HG03442 (cell line): ENCODE measurements around the gene SEMA6D.

Source experiments
- ATAC-seq: cut with Tn5 transposase; IDR thresholded peaks from one replicate; pipeline ENCODE4 v1.9.1; 2021; ENCODE audit warnings: mild to moderate bottlenecking, moderate library complexity; ENCODE audit not compliant: unreplicated experiment

The SEMA6D gene

DNA sequence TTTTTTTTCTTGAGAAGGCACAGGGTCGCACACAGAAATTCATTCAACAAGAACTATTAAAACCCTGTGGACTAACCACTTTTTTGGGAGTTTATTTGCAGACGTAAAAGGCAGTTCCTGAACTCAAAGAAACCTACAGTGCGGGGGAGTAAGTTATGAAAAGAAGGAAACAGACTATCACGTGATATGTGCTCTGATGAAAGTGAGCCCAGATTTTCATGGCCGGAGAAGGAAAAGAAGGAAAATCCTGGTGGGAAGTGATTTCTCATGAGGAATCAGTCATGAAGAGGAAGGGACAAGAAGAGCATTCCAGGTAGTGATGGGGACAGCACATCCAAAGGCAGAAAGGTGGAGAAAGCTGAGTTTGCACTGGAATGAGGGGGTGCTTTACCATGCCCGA lies 26.1 kb downstream of the SEMA6D start:
- no peak for ATAC-seq

DNA sequence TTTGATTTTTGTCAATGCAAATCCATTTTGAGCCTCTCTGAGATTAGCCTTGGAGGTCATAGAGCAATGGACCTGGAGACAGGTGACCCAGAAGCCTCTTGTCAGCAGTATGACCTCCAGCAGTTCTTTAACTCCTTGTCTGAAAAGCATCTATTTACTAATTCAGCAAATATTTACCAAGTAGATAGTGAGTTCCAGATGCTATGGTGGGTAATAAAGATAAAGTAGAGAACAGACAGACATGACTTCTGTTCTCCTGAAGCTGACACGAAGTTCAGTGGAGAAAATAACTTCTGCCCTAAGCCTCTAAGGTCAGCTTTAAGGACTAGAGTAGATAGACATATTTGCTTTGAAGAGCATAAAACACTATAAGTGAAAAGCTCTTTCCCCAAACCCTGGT lies 26.6 kb downstream of the SEMA6D start:
- ATAC-seq: no peak

DNA sequence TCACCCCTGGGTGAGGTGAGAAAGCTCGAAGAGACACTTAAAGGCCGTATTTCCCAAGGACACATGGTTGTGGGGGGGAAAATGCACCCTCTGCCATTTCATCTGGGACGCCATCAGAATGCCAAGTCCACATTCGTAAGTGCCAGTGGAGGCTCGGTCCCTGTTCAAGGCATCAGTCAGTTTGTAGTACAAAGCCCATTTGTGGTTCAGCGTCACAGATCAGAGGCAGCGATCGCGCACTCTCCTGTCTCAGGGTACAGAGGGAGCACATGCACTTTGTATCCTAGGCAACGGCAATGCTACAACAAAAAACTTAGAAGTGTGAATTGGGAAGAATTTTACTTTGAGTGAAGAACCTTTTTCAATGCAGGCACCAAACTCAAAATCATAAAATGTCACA lies 27.2 kb downstream of the SEMA6D start:
- ATAC-seq: no peak

DNA sequence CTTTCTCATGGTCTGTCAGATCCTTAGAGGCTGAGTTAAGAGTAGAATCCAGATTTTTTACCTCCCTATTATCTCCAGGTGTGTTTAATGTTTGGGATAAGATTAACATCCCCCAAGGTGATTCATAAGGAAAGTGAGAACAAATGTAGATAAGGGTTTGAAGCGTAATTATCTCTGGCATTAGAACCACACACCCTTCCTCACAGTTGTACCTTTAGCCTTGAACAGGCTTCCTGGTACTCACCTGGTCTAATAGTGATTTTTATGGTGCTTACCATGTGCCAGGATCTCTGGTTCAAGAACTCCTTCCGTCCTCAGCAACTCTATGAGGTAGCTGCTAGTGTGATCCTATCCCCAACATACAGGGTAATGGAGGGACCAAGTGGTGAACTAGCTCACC lies 27.7 kb downstream of the SEMA6D start:
- ATAC-seq: no peak

DNA sequence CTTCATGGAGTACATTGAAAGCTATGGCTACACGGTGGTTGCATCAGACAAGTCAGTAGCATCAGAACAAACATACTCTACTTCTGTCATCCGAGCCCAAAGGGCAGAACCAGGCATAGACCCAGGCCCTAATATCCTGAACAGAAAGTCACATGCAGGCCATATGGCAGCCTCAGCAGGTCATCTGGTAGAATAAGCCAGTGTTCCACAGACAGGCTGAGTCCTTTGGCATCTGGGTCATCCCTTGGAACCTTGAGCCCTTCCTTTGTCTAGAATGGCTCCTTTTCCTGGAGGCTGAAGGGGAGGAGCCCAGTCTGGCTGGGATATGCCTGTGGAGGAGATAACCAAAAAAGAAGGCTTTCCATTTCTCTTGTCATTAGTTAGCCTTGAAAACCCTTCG lies 29.2 kb downstream of the SEMA6D start:
- ATAC-seq: no peak

DNA sequence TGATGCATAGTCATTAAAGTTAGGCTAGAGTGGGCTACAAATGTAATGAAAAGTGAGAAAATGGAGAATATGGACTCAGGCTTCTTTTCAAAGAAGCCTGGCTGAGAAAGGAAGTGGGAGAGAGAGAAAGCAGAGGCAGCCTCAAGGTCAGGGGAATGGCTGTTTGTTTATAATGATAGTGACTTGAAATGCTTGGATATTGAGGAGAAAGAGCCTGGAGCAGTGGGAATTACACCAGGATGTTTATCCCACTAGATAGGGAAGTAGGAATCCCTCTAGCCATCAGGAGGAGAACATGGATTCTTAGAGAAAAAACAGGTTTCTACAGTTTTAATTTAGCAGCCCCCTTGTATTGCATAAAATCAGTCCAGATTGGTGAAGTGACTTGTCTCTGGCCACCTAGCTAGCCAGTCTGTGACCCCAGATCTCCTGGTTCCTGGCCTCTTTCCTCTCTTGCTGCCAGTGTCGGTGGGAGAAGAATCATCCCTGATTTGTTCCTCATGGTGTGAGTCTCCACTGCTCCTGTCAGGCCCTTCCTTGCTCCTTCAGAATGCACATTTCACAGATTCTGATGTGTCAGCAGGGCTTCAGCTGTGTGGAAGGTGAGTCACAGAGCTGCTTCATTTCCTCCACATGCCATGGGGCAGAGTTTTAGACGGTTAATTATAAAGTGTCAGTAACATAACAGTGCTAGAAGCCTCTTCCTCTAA lies 32.9 kb downstream of the SEMA6D start:
- no peak for ATAC-seq

DNA sequence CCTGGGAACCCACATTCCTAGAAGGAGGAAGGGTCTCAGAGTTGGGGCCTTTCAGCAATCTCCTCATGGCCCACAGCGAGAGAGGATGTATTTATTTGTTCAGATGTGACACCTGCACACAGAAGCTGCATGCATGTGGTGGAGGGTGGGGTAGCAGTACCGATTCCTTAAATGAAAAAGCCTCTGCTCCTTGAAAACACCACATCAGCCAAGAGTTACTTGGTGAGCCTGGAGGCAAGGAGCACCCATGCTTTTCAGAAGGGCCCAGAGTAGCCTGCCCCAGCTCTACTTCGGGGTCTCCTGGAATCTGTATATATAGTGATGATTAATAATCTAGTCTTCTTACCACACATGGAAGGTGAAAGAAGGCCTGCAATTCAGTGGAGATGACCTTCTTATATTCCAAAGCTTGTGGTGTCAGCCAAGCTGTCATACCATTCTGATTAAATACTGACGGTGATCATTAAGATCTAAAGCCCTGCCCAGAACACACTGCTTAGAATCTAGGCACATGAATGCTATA lies 33.5 kb downstream of the SEMA6D start:
- no peak for ATAC-seq

DNA sequence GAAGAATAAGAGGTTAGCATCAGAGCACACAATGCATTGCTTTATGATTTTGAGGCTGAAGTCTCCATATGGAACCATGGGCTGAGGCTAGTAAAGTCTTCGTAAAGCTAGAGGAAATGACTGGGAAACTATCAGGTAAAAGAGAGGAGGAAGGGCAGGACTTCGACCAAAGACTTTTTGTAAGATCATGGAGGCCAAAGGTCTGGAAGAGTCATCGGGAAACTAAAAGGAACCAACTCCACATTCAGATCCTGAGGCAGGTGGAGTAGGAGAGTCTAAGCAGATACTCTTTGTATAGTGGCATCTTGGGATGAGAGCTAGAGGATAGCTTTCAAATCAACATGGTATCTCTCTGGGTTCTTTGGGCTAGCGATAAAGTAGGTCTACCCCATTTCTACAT lies 36.3 kb downstream of the SEMA6D start:
- no peak for ATAC-seq

DNA sequence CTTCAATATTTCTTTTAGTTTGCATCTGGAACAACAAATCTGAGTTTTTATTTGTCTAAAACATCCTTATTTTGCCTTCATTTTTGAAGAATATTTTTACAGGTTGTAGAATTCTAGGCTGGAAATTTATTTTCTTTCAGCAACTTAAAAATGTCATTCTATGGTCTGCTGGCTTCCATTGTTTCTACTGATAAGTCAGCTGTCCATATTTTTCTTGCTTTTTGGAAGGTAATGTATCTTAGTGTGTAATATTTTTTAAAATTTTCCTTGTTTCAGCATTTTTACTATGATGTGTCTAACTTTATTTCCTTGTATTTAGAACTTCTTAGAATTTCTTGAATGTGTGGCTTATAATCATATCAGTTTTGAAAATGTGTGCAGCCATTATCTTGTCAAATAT lies 37.0 kb downstream of the SEMA6D start:
- no peak for ATAC-seq

DNA sequence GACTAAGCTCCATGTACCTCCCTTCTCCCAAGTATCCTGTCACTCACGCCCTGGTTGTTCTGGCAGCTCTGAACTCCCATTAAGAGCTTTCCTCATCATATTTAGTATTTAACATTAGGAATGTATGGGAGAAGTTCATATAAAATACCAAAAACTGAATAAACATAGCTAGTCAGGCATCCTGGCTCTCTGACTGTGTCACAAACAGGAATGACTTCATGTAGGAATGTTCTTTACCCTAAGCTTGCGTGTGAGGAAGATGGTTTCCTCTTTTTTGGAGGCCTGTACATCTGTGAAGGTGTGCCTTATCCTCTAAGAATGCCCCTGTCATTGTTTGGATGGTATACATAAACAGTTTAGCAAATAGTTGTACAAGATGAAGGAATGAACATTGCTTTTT lies 38.6 kb downstream of the SEMA6D start:
- ATAC-seq: no peak

DNA sequence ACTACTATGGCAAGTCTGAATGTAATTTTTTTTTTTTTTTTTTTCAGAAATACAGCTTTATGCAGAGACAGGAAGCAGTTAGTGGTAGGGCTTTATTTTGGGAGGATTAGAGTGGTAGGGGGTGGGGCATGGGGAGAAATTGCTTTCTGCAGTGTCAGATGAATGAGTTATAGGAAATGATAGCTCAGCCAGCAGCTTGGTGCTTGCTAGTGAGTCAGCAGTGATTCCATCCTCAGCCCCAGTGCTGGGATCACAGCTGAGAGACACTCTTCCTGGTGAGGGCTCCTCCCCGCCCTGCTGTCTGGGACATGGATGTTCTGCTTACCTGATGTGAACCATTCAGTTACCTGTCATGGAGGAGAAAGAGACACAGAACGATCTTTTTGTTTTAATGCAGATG lies 39.6 kb downstream of the SEMA6D start:
- ATAC-seq: no peak

DNA sequence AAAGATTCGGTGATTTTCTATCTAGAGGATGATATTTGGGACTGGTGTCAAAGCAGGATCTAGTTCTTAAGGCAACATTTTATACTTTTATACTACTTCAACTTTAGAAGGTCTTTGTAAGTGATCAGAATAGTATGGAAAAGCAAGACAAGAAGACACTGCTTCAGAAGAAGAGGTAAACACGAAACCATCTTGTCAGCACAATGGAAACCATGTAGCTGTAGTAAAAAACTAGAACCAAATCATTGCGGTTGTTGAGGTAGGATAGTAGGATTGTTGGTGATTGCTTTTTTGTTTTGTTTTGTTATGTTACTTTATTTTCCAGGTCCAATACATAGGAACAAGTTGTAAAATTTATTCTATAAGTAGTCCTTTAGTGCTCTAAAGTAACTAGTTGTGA lies 40.0 kb downstream of the SEMA6D start:
- ATAC-seq: no peak

DNA sequence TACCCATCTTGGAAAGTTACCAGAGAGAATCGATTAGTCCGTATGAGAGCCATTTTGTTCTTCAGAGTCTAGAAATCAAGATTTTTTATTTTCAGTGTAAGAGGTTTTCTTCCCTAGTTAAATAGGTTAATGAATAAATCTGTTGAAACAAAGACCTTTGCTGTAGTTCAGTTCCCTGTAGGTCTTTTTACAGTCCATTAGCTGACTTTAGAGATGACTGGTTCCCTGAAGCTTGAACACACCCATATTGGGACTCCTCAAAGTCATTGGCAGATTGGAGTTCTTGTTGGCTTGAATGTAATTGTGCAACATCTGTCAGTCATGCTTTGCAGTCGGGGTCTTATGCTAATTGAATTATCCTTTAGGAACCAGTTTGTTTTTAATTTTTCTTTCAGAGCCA lies 45.3 kb downstream of the SEMA6D start:
- ATAC-seq: no peak

DNA sequence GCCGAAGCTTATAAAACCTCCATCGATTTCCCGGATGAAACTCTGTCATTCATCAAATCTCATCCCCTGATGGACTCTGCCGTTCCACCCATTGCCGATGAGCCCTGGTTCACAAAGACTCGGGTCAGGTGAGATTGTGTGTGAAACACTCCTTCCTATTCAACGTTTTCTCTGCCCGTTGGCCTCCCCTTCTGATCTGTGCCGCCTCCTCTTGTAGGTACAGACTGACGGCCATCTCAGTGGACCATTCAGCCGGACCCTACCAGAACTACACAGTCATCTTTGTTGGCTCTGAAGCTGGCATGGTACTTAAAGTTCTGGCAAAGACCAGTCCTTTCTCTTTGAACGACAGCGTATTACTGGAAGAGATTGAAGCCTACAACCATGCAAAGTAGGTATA lies 47.4 kb downstream of the SEMA6D start:
- ATAC-seq: no peak

DNA sequence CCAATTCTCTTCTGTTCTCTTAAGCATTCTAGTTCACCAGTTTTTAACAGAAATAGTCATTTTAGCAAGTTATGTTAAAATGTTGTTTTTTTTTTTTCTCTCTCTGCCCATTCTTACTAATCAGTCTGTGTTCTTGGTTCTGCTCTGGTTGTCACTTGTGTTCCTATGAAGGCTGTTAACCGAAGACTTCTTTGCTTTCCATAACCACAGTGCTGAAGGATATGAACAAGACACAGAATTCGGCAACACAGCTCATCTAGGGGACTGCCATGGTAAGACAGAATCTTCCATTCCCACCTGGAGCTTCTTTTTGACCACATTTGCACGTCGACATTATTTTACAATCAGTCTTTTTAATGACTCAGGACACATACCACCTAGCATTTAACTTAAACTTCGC lies 49.1 kb downstream of the SEMA6D start:
- no peak for ATAC-seq

DNA sequence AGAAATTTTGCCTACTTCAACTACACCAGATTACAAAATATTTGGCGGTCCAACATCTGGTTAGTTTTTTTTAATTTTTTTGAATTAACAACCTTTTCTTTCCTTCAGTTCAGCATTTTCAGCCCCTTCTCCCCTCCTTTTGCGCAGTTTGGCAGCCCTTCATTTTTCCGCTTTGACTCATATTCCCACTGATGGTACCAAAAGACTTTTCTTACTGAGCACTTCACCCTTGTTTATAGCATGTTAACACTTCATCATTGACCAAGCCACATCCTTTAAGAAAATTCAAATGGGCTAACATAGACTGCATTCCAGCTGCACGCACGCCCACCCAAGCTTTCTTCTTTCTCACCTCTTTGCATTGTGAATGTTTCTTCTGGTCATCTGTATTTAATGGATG lies 49.7 kb downstream of the SEMA6D start:
- ATAC-seq: no peak

DNA sequence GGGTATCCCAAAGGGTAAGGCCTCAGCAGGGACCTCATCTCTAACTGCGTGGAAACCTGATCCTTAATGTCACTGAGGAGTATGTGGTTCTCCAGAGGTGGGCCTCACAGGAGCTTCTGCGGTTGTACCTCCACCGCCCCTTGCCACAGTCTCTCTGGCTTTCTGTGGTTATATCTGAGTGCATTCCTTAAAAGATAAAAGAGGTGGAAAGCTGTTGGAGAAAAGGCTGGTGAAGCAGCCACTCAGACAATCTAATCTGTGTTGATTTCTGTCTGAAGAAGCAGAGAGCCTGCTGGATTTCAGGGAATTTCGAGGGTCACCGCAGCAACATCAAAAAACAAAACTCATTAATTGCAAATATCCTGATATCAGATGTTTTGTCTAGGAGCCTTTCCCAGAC lies 51.4 kb downstream of the SEMA6D start:
- no peak for ATAC-seq

DNA sequence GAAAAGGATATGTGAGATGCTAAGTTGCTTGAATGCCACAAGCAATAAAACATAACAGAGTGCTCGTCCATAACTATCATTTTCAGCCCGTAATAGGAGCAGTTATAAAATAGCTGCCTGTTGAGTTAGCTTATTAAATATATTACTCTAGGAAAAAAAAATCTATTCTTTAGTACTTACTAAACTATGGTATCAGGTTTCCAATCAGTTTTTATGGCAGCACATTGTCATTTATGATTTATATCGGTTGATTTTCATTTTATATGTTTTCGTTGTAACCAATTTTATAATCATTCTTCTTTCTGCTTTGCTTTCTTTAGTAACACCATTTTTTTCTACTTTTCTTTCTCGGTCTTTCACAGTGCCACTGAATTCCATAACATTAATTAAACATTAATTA lies 51.9 kb downstream of the SEMA6D start:
- no peak for ATAC-seq

DNA sequence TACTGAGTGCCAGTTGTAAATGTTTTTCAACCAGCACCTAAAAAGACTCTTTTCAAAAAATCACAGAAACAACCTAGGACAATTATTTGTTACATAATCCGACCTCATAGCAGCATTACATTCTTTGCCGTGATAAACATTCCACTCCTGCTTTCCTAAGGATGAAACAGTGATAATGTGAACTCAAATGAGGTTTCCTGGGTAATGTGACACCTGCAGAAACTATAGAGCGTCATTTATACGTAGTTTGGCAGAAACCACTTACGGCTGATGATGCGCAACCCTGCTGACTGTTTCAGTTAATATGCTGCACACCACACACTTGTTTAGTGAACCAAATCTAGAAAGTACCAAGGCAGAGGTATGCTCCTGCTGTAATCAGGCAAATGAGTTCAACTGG lies 55.8 kb downstream of the SEMA6D start:
- ATAC-seq: no peak

DNA sequence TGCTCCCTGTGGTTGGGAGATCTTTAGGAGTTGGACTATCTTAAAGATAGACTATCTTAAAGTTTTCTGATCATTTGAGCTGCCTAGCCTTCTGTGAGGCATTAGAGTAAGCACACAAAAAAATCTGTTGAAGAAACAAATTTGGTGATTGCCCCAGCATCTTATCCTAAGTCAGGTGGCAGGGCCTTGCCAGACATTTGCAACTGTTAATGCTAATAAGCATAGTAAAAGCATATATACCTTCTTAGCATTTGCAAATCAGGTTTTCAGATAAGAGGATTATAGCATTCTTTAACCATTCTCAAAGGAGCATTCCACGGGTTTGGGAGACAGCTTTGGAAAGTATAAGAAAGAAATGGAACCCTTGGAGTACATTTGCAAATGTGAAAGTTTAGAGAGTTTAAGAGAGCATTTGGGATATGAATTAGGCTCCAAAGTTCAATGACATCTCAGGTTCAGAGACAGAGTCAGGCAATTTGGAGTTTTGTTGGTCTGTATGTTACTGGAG lies 61.0 kb downstream of the SEMA6D start:
- ATAC-seq: no peak

DNA sequence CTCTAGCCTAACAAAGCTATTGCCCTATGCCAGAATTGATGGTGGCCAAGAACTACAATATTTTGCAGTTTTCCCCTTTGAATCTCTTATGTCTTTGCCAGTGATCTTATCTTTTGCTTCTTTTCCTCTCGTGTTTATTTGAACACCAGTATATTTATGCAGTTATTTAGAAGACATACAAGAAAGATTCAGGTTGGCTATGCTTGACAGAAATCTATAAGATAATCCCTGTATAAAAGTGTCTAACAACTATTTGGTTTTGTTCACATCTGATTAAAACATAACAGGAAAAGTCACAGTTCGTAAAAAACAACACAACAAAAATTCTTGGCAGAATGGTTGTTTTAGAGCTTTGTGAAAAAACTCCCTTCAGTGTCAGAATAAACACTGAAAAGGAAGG lies 63.7 kb downstream of the SEMA6D start:
- no peak for ATAC-seq

DNA sequence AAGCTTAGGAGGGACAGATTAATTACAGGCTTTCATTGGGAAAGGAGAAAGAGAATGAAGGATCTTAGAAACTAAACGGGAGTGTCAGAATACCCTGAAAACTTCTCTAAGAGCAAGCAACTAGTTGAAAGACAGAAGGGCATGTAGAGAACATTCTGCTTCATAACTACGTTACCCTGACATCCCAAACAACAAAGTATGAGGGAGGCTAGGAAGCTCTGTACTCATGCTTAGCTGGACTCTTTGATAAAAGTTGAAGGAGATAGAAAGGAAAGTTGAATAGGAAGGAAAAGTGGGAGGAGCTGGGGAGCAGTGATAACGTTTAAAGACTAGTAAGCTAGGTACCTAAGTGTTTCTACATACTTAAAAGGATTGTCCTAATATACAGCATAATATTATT lies 64.2 kb downstream of the SEMA6D start:
- no peak for ATAC-seq

DNA sequence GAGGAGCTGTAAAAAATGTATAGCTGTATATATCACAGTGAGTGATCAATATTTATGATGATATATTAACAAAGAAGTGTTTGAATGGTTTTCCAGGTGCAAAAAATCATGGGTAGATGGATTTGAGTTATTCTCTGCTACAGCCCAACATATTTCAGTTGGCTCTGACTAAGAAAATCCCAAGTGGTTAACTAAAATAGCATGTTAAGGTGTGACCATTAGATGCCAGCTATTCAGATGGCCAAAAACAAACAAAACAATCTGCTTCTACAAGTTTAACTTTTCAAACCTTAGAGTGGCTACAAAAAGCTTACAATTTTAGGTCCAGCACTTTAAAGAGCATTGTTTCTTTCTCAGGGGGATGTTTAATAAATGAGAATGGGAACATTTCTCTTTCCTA lies 67.5 kb downstream of the SEMA6D start:
- no peak for ATAC-seq
